Upper lobe of left lung (tissue), 6 donors: ENCODE data around the gene DLGAP4. TPM values are rescaled to one million over a fixed set of nuclear protein-coding genes. Genes with fewer than 3 reads are reported as not detected.

Experiments
- ATAC-seq, 2 donors: fragments of 200-7000 bp; cut with Tn5 transposase; one replicate each; pipeline ENCODE4 v1.9.1; 2022; ENCODE audit warnings: mild to moderate bottlenecking in 2 of 2, moderate library complexity in 2 of 2; ENCODE audit not compliant: low FRiP score in 2 of 2
- DNase-seq, 2 donors: peaks; one replicate each; pipeline ENCODE4 v3.0.0-alpha.2; 2019 to 2020
- H3K27ac ChIP-seq, 4 donors: fragments of 200-600 bp; sonication (generic); one replicate each; pipeline ENCODE4 v1.5.1; 2016 to 2019
- H3K27me3 ChIP-seq, 4 donors: fragments of 200-600 bp; sonication (generic); one replicate each; pipeline ENCODE4 v1.5.1; 2017 to 2019
- H3K36me3 ChIP-seq, 4 donors: fragments of 200-600 bp; sonication (generic); one replicate each; pipeline ENCODE4 v1.5.1; 2016 to 2019
- H3K4me1 ChIP-seq, 4 donors: fragments of 200-600 bp; sonication (generic); one replicate each; pipeline ENCODE4 v1.5.1; 2018 to 2019
- H3K4me3 ChIP-seq, 4 donors: fragments of 200-600 bp; sonication (generic); one replicate each; pipeline ENCODE4 v1.5.1; 2017 to 2019; ENCODE audit warnings: mild to moderate bottlenecking in 2 of 4, moderate library complexity in 1 of 4
- H3K9me3 ChIP-seq, 4 donors: fragments of 200-600 bp; sonication (generic); one replicate each; pipeline ENCODE4 v1.5.1; 2018 to 2019
- EP300 ChIP-seq, 4 donors: sonication (generic); formaldehyde crosslinking; IDR thresholded peaks; one replicate each; pipeline ENCODE4 v1.5.1; 2017; ENCODE audit warnings: antibody characterized with exemption in 4 of 4, control low read depth in 2 of 4
- POLR2A ChIP-seq, 4 donors: fragments of 450-650 bp; IDR thresholded peaks; one replicate each; pipeline ENCODE4 v1.5.1; 2016 to 2017; ENCODE audit warnings: antibody characterized with exemption in 4 of 4, mild to moderate bottlenecking in 2 of 4
- POLR2AphosphoS5 ChIP-seq, 2 donors: sonication (generic); formaldehyde crosslinking; IDR thresholded peaks; one replicate each; pipeline ENCODE4 v1.5.1; 2017; ENCODE audit warnings: antibody characterized with exemption in 2 of 2
- WGBS, 2 donors: methylation state at CpG; one replicate each; pipeline ENCODE4 v1.1.5; 2017 to 2018; 5-methylcytosine and 5-hydroxymethylcytosine counted together
- total RNA-seq, 6 donors: library from RNA; depleted of rRNA in 4 of 6; stranded (reverse); fragments of >200 nt in 4 of 6; gene quantifications; one replicate each; pipeline versions ENCODE4 v1.1.0 to v1.2.1, GENCODE V29; 2016 to 2021
- TF ChIP-seq, protein P1 (sequence below), 6 experiments: fragments of 450-650 bp in 4 of 6; fragments of 200-600 bp in 2 of 6; sonication (generic) in 2 of 6; IDR thresholded peaks; one replicate each; pipeline ENCODE4 v1.5.1; 2016 to 2019; ENCODE audit warnings: antibody characterized with exemption in 6 of 6
- donor health status: DM: no; HTN: no; CAD: no; lungs with moderate emphysema.
- donor health status: DM: no; HTN: yes; CAD: no; lungs with severe emphysema.

The DLGAP4 gene
- total RNA-seq, 6 donors from 2014 or later = 31.5 to 92.0 (median 49.9) TPM

DNA sequence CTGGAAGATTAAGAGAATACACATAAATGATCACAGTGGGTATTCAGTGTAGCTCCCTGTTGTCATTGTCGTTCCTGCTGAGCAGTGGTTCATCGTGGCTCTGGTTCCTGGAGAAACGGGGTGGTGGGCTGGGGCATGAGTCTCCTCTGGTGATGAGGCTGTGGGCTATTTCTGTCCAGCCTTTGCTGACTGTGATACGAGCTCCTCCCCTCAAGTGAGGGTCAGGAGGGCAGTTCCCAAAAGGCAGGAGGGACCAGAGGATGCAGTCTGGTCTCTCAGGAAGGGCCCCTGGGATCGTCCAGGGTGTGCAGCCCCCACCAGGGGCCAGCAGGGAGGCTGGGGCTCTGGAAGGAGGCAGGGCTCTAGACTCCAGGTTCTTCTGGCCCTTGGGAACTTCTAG lies 31.1 kb upstream of the DLGAP4 start:
- Histone ChIP-seq H3K36me3 (no peaks in the 10 kb centered on the region), H3K4me3 (no peak overlapping the region), H3K27me3 (peaks cover 0 to 2% (median 0%) of the 10 kb centered on the region in 4 donors), H3K9me3 (no peaks in the 10 kb centered on the region), H3K27ac (no peak overlapping the region), H3K4me1 (no peaks in the 10 kb centered on the region)
- DNase-seq = no peak
- TF ChIP-seq, protein P1, sequence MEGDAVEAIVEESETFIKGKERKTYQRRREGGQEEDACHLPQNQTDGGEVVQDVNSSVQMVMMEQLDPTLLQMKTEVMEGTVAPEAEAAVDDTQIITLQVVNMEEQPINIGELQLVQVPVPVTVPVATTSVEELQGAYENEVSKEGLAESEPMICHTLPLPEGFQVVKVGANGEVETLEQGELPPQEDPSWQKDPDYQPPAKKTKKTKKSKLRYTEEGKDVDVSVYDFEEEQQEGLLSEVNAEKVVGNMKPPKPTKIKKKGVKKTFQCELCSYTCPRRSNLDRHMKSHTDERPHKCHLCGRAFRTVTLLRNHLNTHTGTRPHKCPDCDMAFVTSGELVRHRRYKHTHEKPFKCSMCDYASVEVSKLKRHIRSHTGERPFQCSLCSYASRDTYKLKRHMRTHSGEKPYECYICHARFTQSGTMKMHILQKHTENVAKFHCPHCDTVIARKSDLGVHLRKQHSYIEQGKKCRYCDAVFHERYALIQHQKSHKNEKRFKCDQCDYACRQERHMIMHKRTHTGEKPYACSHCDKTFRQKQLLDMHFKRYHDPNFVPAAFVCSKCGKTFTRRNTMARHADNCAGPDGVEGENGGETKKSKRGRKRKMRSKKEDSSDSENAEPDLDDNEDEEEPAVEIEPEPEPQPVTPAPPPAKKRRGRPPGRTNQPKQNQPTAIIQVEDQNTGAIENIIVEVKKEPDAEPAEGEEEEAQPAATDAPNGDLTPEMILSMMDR (IDR thresholded peaks at IDR 0.05) = no peak
- WGBS, 2 donors = 58 to 61% methylated on average over 3 to 5 of the region's 5 CpGs
- ATAC-seq = no peak

DNA sequence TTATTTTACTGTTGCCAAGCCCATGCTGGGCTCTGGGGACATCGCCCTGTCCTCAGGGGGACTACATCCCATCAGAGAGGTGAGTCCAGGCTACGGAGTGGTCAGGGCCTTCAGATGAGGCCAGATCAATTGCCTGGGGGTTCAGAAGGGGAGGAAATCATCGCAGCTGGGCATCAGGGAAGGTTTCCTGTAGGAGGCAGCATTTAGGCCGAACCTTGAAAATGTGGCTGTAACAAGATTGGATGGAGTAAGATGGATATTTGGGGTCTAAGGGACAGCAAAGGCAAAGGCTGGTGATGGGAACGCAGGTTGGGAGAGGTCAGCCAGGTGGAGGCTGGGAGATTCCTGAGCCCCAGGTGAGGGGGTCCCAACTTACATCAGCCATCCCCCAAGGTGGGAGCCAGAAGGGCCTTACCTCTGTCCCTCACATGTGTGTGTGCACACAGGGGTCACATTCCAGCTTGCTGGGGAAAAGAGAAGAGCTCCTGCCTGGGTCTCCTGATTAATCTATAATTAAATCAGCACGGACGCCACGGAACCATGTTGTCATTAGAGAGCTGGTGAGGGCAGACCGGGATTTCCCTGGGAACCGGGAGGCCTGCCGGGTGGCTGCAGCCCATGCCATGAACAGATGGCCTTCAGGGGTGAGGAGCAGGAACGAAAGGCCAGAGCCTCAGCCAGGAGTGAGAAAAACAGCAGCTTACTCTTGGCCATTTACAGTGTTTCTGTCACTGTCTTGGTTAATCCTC lies 30.5 kb upstream of the DLGAP4 start:
- 84 to 87% methylated on average over 4 to 12 of the region's 12 CpGs for WGBS, 2 donors
- Histone ChIP-seq H3K9me3 (no peaks in the 10 kb centered on the region), H3K4me1 (no peaks in the 10 kb centered on the region), H3K36me3 (no peaks in the 10 kb centered on the region), H3K27me3 (peaks cover 0 to 2% (median 0%) of the 10 kb centered on the region in 4 donors), H3K4me3 (no peak overlapping the region), H3K27ac (no peak overlapping the region)
- no peak for ATAC-seq
- TF ChIP-seq, protein P1 (IDR thresholded peaks at IDR 0.05) = no peak
- TF ChIP-seq POLR2A (IDR thresholded peaks at IDR 0.05) = no peak
- TF ChIP-seq EP300 (IDR thresholded peaks at IDR 0.05) = no peak
- no peak for DNase-seq

DNA sequence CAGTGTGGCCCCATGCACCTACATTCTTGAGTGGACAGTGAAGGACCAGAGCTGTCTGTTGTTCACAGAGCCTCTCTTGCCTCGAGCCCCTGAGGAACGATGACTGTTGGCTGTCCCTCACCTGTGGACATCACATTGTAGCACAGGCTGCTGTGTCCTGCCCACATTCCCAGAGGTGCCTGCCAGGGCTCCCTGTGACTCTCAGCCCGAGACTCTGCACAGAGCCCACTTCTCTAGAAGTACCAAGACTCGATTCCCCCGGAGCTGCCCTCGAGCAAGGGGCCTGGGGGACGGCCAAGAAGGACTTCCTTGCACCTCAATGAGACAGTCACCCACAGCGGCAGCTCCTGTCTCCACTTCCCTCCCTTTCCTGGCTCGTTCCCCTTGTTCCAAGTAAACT lies 28.6 kb upstream of the DLGAP4 start:
- Histone ChIP-seq H3K27me3 (peaks cover 0 to 2% (median 0%) of the 10 kb centered on the region in 4 donors), H3K4me1 (no peaks in the 10 kb centered on the region), H3K36me3 (no peaks in the 10 kb centered on the region), H3K4me3 (no peak overlapping the region), H3K27ac (no peak overlapping the region), H3K9me3 (no peaks in the 10 kb centered on the region)
- WGBS, 2 donors = 67 to 71% methylated on average over 6 to 9 of the region's 9 CpGs
- ATAC-seq = no peak
- no peak for TF ChIP-seq POLR2A (IDR thresholded peaks at IDR 0.05)
- no peak for TF ChIP-seq POLR2AphosphoS5 (IDR thresholded peaks at IDR 0.05)
- no peak for TF ChIP-seq EP300 (IDR thresholded peaks at IDR 0.05)
- TF ChIP-seq, protein P1 (IDR thresholded peaks at IDR 0.05) = no peak
- DNase-seq = no peak

DNA sequence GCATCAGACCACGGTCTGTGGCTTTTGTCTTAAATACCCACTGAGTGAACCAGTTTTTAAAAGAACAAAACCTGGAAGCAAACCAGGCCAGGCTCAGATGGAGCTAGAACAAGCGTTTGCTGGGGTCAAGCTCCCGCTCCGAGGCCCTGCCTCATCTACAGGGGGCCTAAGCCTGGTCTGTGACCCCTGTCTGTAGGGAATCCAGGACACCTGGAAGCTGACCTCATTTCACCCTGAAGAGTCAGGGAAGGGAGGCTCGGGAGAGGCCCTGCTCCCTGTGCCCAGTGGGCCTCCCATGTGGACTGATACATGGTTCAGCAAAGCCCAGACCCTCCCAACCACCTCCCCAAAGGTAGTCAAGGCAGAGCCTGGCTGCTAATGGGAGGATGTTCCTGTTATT lies 26.8 kb upstream of the DLGAP4 start:
- Histone ChIP-seq H3K27ac (no peak overlapping the region), H3K4me1 (no peaks in the 10 kb centered on the region), H3K9me3 (no peaks in the 10 kb centered on the region), H3K36me3 (no peaks in the 10 kb centered on the region), H3K27me3 (peaks cover 0 to 1% (median 0%) of the 10 kb centered on the region in 4 donors), H3K4me3 (no peak overlapping the region)
- no peak for DNase-seq
- TF ChIP-seq, protein P1 (IDR thresholded peaks at IDR 0.05) = no peak
- TF ChIP-seq POLR2AphosphoS5 (IDR thresholded peaks at IDR 0.05) = no peak
- TF ChIP-seq POLR2A (IDR thresholded peaks at IDR 0.05) = no peak
- no peak for TF ChIP-seq EP300 (IDR thresholded peaks at IDR 0.05)
- ATAC-seq = no peak
- 57 to 83% methylated on average over 4 to 5 of the region's 5 CpGs for WGBS, 2 donors

DNA sequence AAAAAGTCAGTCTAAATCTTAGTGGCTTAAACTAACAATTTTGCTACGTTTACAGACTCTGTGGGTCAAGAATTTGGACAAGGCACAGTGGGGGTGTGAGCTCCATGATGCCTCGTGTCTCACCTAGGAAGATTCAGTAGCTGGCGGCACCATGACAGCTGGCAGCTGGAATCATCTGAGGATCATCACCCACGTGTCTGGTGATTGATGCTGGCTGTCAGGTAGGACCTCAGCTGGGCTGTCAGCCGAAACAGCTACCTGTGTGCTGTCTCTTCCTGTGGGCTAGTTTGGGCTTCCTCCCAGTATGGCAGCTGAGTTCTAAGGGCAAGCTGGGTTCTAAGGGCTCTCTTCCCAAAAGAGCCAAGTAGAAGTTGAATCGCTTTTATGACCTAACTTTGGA lies 26.4 kb upstream of the DLGAP4 start:
- TF ChIP-seq POLR2AphosphoS5 (IDR thresholded peaks at IDR 0.05) (no peak), EP300 (IDR thresholded peaks at IDR 0.05) (no peak), POLR2A (IDR thresholded peaks at IDR 0.05) (no peak)
- TF ChIP-seq, protein P1 (IDR thresholded peaks at IDR 0.05) = no peak
- 70 to 78% methylated on average over 3 to 6 of the region's 6 CpGs for WGBS, 2 donors
- H3K9me3 ChIP-seq = no peaks in the 10 kb centered on the region
- ATAC-seq (no peak), DNase-seq (no peak)
- no peak overlapping the region for H3K27ac ChIP-seq
- H3K27me3 ChIP-seq = no peaks in the 10 kb centered on the region
- no peak overlapping the region for H3K4me3 ChIP-seq
- no peaks in the 10 kb centered on the region for H3K36me3 ChIP-seq
- no peaks in the 10 kb centered on the region for H3K4me1 ChIP-seq
